SU-DHL-6 (cell line): ENCODE measurements around the gene SPHK2.

Source experiments
- H2AFZ ChIP-seq: fragments of 200-600 bp; sonication (generic); 2 replicates; pipeline ENCODE4 v1.6.1; 2014; ENCODE audit warnings: low read depth, mild to moderate bottlenecking, moderate library complexity, mixed read lengths, antibody characterized with exemption, low read length; ENCODE audit not compliant: severe bottlenecking
- H3F3A ChIP-seq: fragments of 200-600 bp; shearing (Covaris generic); 2 replicates; pipeline ENCODE4 v1.6.0; 2016; ENCODE audit warnings: antibody characterized with exemption, mild to moderate bottlenecking; ENCODE audit not compliant: insufficient read depth
- H3K27ac ChIP-seq: fragments of 200-600 bp; sonication (generic); 2 replicates; pipeline ENCODE4 v1.5.1; 2016; ENCODE audit warnings: low read depth, mild to moderate bottlenecking, low read length, moderate library complexity, mixed read lengths
- H3K27me3 ChIP-seq: fragments of 200-600 bp; sonication (generic), shearing (Covaris generic); 2 replicates; pipeline ENCODE4 v1.6.0; 2014; ENCODE audit warnings: mild to moderate bottlenecking, low read length
- H3K36me3 ChIP-seq: fragments of 200-600 bp; sonication (generic); 2 replicates; pipeline ENCODE4 v1.6.1; 2014; ENCODE audit warnings: mild to moderate bottlenecking, low read length, mixed read lengths
- H3K4me2 ChIP-seq: fragments of 300-600, 200-600 bp; shearing (Covaris generic), sonication (generic); 2 replicates; pipeline ENCODE4 v1.6.0; 2014; ENCODE audit warnings: low read length, low read depth, mild to moderate bottlenecking; ENCODE audit not compliant: poor library complexity, severe bottlenecking
- H3K4me3 ChIP-seq: fragments of 200-600 bp; sonication (generic); 2 replicates; pipeline ENCODE4 v1.5.1; 2014; ENCODE audit warnings: antibody characterized with exemption, low read length, mild to moderate bottlenecking, mixed read lengths; ENCODE audit not compliant: insufficient read depth, poor library complexity, severe bottlenecking
- H3K79me2 ChIP-seq: fragments of 200-600 bp; sonication (generic); 2 replicates; pipeline ENCODE4 v1.6.1; 2014; ENCODE audit warnings: mild to moderate bottlenecking, low read length, moderate library complexity; ENCODE audit not compliant: insufficient read depth
- H3K9ac ChIP-seq: fragments of 200-600 bp; sonication (generic); 2 replicates; pipeline ENCODE4 v1.7.0; 2014; ENCODE audit warnings: mild to moderate bottlenecking, low read length
- H3K9me2 ChIP-seq: fragments of 200-600 bp; sonication (generic); replicated peaks from 2 replicates; pipeline ENCODE4 v1.6.1; 2014; ENCODE audit warnings: low read length; ENCODE audit not compliant: insufficient read depth
- H3K9me3 ChIP-seq: fragments of 200-600 bp; sonication (generic); 2 replicates; pipeline ENCODE4 v1.6.1; 2014; ENCODE audit warnings: low read length, mixed read lengths; ENCODE audit not compliant: insufficient read depth
- H4K20me1 ChIP-seq: fragments of 200-600 bp; sonication (generic); 2 replicates; pipeline ENCODE4 v1.6.1; 2014; ENCODE audit warnings: low read depth, mild to moderate bottlenecking, antibody characterized with exemption, low read length, moderate library complexity, mixed read lengths
- EZH2phosphoT487 ChIP-seq: fragments of 200-600 bp; sonication (generic), shearing (Covaris generic); conservative IDR thresholded peaks from 2 replicates; pipeline ENCODE4 v1.6.1; 2018; ENCODE audit warnings: mild to moderate bottlenecking, antibody characterized with exemption, low read length, moderate library complexity, mixed read lengths
- TF ChIP-seq, protein P1 (sequence below): fragments of 200-600 bp; sonication (generic); IDR thresholded peaks from one replicate; pipeline ENCODE4 v1.5.1; 2017; ENCODE audit warnings: antibody characterized with exemption, mild to moderate bottlenecking, low read length, moderate library complexity; ENCODE audit not compliant: insufficient read depth, poor library complexity, severe bottlenecking

SPHK2 gene

DNA sequence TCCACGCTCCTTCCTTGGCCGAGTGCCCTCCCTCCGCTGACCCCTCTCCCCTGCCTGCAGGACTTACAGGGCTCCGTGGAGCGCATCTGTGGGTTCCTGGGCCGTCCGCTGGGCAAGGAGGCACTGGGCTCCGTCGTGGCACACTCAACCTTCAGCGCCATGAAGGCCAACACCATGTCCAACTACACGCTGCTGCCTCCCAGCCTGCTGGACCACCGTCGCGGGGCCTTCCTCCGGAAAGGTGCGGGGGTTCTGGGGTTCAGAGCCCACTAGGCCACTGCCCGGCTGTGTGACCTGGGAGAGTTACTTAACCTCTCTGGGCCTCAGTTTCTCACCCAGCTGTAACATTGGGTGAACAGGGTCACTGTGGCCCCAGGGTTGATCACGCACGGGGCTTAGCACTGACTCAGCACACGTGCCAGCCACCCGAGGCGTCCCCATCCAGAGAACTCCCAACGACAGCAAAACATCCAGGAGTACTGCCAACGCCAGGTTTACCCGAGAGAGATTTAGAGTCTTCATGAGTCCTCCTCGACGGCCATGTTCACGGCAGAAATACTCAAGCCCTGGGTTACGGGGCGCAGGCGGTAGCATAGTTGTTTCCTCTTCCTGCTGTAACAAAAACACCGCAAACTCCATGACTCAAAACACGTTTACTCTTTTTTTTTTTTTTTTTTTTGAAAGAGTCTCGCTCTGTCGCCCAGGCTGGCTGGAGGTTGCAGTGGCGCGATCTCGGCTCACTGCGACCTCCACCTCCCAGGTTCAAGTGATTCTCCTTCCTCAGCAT is 22.4 kb upstream of the SPHK2 start:
- no peaks in the 10 kb centered on the region for H3K27me3 ChIP-seq
- H3F3A ChIP-seq, result no peaks in the 10 kb centered on the region
- H4K20me1 ChIP-seq, result no peaks in the 10 kb centered on the region
- no peak overlapping the region for H3K9ac ChIP-seq
- H3K36me3 ChIP-seq, result no peaks in the 10 kb centered on the region
- TF ChIP-seq, protein P1, sequence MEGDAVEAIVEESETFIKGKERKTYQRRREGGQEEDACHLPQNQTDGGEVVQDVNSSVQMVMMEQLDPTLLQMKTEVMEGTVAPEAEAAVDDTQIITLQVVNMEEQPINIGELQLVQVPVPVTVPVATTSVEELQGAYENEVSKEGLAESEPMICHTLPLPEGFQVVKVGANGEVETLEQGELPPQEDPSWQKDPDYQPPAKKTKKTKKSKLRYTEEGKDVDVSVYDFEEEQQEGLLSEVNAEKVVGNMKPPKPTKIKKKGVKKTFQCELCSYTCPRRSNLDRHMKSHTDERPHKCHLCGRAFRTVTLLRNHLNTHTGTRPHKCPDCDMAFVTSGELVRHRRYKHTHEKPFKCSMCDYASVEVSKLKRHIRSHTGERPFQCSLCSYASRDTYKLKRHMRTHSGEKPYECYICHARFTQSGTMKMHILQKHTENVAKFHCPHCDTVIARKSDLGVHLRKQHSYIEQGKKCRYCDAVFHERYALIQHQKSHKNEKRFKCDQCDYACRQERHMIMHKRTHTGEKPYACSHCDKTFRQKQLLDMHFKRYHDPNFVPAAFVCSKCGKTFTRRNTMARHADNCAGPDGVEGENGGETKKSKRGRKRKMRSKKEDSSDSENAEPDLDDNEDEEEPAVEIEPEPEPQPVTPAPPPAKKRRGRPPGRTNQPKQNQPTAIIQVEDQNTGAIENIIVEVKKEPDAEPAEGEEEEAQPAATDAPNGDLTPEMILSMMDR, result no peak
- TF ChIP-seq EZH2phosphoT487, result no peak
- no peak overlapping the region for H2AFZ ChIP-seq
- H3K4me3 ChIP-seq, result no peak overlapping the region
- H3K27ac ChIP-seq, result no peak overlapping the region
- no peaks in the 10 kb centered on the region for H3K79me2 ChIP-seq
- H3K4me2 ChIP-seq, result no peak overlapping the region
- no peaks in the 10 kb centered on the region for H3K9me3 ChIP-seq
- H3K9me2 ChIP-seq, result no peaks in the 10 kb centered on the region

DNA sequence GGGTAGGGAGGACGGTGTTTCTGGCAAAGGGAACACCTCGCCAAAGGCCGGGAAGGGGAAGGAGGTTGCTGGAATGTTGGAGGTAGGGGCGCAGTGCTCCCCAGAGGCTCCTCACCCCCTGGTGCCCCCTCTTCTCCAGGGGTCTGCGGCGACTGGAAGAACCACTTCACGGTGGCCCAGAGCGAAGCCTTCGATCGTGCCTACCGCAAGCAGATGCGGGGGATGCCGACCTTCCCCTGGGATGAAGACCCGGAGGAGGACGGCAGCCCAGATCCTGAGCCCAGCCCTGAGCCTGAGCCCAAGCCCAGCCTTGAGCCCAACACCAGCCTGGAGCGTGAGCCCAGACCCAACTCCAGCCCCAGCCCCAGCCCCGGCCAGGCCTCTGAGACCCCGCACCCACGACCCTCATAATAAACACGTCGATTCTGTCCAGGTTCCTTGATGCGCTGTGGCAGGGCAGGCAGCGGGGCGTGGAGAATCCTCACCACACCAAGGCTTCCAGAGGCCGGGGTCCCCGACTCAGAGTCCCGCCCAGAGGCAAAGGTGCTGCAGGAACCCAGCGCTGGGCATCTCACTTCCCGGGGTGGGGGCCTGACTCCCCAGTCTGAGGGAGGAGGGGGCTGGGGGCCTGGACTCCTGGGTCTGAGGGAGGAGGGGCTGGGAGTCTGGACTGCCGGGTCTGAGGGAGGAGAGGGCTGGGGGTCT is 20.2 kb upstream of the SPHK2 start:
- Histone ChIP-seq H3K9me2 (no peaks in the 10 kb centered on the region), H2AFZ (no peak overlapping the region), H4K20me1 (no peaks in the 10 kb centered on the region), H3K4me3 (no peak overlapping the region), H3F3A (no peaks in the 10 kb centered on the region), H3K36me3 (no peaks in the 10 kb centered on the region), H3K9ac (no peak overlapping the region), H3K4me2 (no peak overlapping the region), H3K9me3 (no peaks in the 10 kb centered on the region), H3K27me3 (no peaks in the 10 kb centered on the region), H3K27ac (no peak overlapping the region), H3K79me2 (no peaks in the 10 kb centered on the region)
- TF ChIP-seq, protein P1, result no peak
- TF ChIP-seq EZH2phosphoT487, result no peak

DNA sequence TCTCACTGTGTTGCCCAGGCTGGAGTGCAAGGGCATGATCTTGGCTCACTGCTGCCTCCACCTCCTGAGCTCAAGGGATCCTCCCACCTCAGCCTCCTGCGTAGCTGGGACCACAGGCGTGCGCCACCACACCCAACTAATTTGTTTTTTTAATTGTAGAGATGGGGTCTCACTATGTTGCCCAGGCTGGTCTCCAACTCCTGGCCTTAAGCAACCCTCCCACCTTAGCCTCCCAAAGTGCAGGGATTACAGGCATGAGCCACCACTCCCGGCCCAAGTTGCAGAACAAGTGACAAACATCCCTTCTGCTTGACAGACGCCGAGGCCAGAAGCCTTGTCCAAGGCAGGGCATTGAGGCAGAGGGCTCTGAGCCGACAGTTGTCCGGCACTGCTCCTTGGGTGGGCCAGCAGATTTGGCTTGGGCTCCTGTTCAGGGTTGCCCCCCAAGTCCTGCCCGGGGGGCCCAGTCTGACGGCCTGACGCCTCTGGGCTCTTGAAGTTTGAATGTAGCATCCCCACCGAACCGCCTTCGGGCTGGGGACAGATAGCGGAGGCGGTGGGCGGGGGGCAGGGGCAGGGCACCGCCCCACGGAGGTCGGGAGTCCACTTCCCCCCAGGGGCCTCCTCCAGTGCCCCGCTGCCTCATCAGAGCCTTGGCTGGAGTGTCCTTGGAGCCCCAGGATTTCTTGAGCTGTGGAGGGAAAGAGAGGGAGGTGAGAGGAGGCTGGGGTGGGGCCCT is 18.5 kb upstream of the SPHK2 start:
- Histone ChIP-seq H3K9ac (no peak overlapping the region), H3K36me3 (no peaks in the 10 kb centered on the region), H3K27ac (no peak overlapping the region), H3K4me2 (no peak overlapping the region), H2AFZ (no peak overlapping the region), H3F3A (no peaks in the 10 kb centered on the region), H3K27me3 (no peaks in the 10 kb centered on the region), H4K20me1 (no peaks in the 10 kb centered on the region), H3K9me2 (no peaks in the 10 kb centered on the region), H3K79me2 (no peaks in the 10 kb centered on the region), H3K4me3 (no peak overlapping the region), H3K9me3 (no peaks in the 10 kb centered on the region)
- TF ChIP-seq, protein P1, result no peak
- TF ChIP-seq EZH2phosphoT487, result no peak
